Activated T-cell treated with anti-CD3 and anti-CD28 coated beads for 1 hour (primary cell): ENCODE results near the gene ERN2.

Experiments
- DNase-seq: peaks from one replicate; pipeline ENCODE4 v3.0.0-alpha.2; 2020; ENCODE audit warnings: low read depth

Gene ERN2

GRCh38 chr16:23687034-23687808, 25.8 kb downstream of the ERN2 start:
- no peak for DNase-seq

GRCh38 chr16:23683487-23683886, 29.5 kb downstream of the ERN2 start:
- DNase-seq, result no peak

- DNase-seq, result no peak
These were observed 30.8 kb downstream of the ERN2 start for GRCh38 chr16:23682181-23682580.

- DNase-seq, result no peak
These were observed 33.1 kb downstream of the ERN2 start for GRCh38 chr16:23679986-23680336.

- DNase-seq, result no peak
These were observed 33.6 kb downstream of the ERN2 start for GRCh38 chr16:23679274-23679985.

GRCh38 chr16:23678430-23679273, 34.4 kb downstream of the ERN2 start, which contains the start of gene PLK1:
Gene PLK1 (plus strand): TSS chr16:23678889. CDS start chr16:23678933, 44 bp downstream.
- peak; percentile 54 for DNase-seq

GRCh38 chr16:23676924-23677480, 36.0 kb downstream of the ERN2 start:
- no peak for DNase-seq

GRCh38 chr16:23673971-23674614, 38.9 kb downstream of the ERN2 start:
- no peak for DNase-seq

GRCh38 chr16:23670137-23670776, 42.8 kb downstream of the ERN2 start:
- no peak for DNase-seq

GRCh38 chr16:23668873-23669272, 44.1 kb downstream of the ERN2 start:
- no peak for DNase-seq

GRCh38 chr16:23668225-23668624, 44.8 kb downstream of the ERN2 start:
- DNase-seq, result no peak

- DNase-seq, result no peak
These were observed 45.7 kb downstream of the ERN2 start for GRCh38 chr16:23667355-23667659.

GRCh38 chr16:23666571-23667354, 46.3 kb downstream of the ERN2 start:
- no peak for DNase-seq

GRCh38 chr16:23663918-23664317, 49.1 kb downstream of the ERN2 start:
- no peak for DNase-seq

GRCh38 chr16:23651943-23652468, 61.0 kb downstream of the ERN2 start:
- DNase-seq, result no peak

GRCh38 chr16:23650674-23651416, 62.2 kb downstream of the ERN2 start:
- no peak for DNase-seq

GRCh38 chr16:23642246-23642774, 70.7 kb downstream of the ERN2 start:
- no peak for DNase-seq

GRCh38 chr16:23640931-23641765, 71.9 kb downstream of the ERN2 start, which contains the start of the genes DCTN5 and PALB2:
Gene DCTN5 (plus strand): TSS chr16:23641466. CDS start chr16:23641543, 77 bp downstream.
Gene PALB2 (minus strand): TSS chr16:23641310. CDS start chr16:23641157, 153 bp downstream.
- peak; percentile 73 for DNase-seq
